ENCODE data around the gene SLCO2B1.

Gene SLCO2B1

GRCh38 chr11:75214411-75214821, 63.5 kb downstream of the SLCO2B1 start:
- H3K4me3 ChIP-seq (ENCODE audit: low read depth, low read length), result no peak overlapping the region

- H3K4me3 ChIP-seq (ENCODE audit: low read depth, low read length), result no peak overlapping the region
These were observed 63.9 kb downstream of the SLCO2B1 start for GRCh38 chr11:75214843-75215242.

- no peak overlapping the region for H3K4me3 ChIP-seq (ENCODE audit: low read depth, low read length)
These were observed 69.0 kb downstream of the SLCO2B1 start for GRCh38 chr11:75219869-75220268.

GRCh38 chr11:75223954-75224643, 73.2 kb downstream of the SLCO2B1 start:
- no peak overlapping the region for H3K4me3 ChIP-seq (ENCODE audit: low read depth, low read length)

GRCh38 chr11:75225794-75226193, 74.9 kb downstream of the SLCO2B1 start:
- no peak overlapping the region for H3K4me3 ChIP-seq (ENCODE audit: low read depth, low read length)

- H3K4me3 ChIP-seq (ENCODE audit: low read depth, low read length), result no peak overlapping the region
These were observed 78.6 kb downstream of the SLCO2B1 start for GRCh38 chr11:75229466-75229865.

GRCh38 chr11:75230621-75231020, 79.7 kb downstream of the SLCO2B1 start:
- no peak overlapping the region for H3K4me3 ChIP-seq (ENCODE audit: low read depth, low read length)

- no peak overlapping the region for H3K4me3 ChIP-seq (ENCODE audit: low read depth, low read length)
These were observed 82.9 kb downstream of the SLCO2B1 start for GRCh38 chr11:75233754-75234172.

- H3K4me3 ChIP-seq (ENCODE audit: low read depth, low read length), result no peak overlapping the region
These were observed 85.2 kb downstream of the SLCO2B1 start for GRCh38 chr11:75236062-75236461.

GRCh38 chr11:75237050-75237449, 86.1 kb downstream of the SLCO2B1 start:
- no peak overlapping the region for H3K4me3 ChIP-seq (ENCODE audit: low read depth, low read length)

- H3K4me3 ChIP-seq (ENCODE audit: low read depth, low read length), result no peak overlapping the region
These were observed 87.9 kb downstream of the SLCO2B1 start for GRCh38 chr11:75238595-75239440.

GRCh38 chr11:75239531-75240290, 88.8 kb downstream of the SLCO2B1 start:
- no peak overlapping the region for H3K4me3 ChIP-seq (ENCODE audit: low read depth, low read length)

GRCh38 chr11:75240311-75241035, 89.6 kb downstream of the SLCO2B1 start, which contains the start of gene TPBGL:
Gene TPBGL, plus strand, starts transcription at chr11:75240774. Its CDS starts 276 bp downstream, at chr11:75241050.
- peak within 1 kb of the TSS; percentile 39 for H3K4me3 ChIP-seq (ENCODE audit: low read depth, low read length)

- H3K4me3 ChIP-seq (ENCODE audit: low read depth, low read length), result peak overlapping the region; percentile 41
These were observed 90.4 kb downstream of the SLCO2B1 start for GRCh38 chr11:75241036-75241905.

GRCh38 chr11:75241906-75242644, 91.2 kb downstream of the SLCO2B1 start:
- peak overlapping the region; percentile 41 for H3K4me3 ChIP-seq (ENCODE audit: low read depth, low read length)

- no peak overlapping the region for H3K4me3 ChIP-seq (ENCODE audit: low read depth, low read length)
These were observed 92.1 kb downstream of the SLCO2B1 start for GRCh38 chr11:75242722-75243600.

GRCh38 chr11:75244052-75244814, 93.3 kb downstream of the SLCO2B1 start:
- H3K4me3 ChIP-seq (ENCODE audit: low read depth, low read length), result no peak overlapping the region

All from iPS-11a (cell line).